Muscle layer of duodenum (tissue), 2 donors: ENCODE measurements around the gene GTPBP2.

Experiments used
- H3K27ac ChIP-seq: one replicate; pipeline ENCODE4 v1.7.0; 2013; ENCODE audit warnings: mild to moderate bottlenecking, low read length
- H3K27me3 ChIP-seq: one replicate; pipeline ENCODE4 v1.7.0; 2013; ENCODE audit warnings: low read depth, mild to moderate bottlenecking, control low read depth, low read length
- H3K36me3 ChIP-seq, 2 donors: one replicate each; pipeline ENCODE4 v1.7.0; 2013; ENCODE audit warnings: low read length in 2 of 2, control low read depth in 1 of 2, mild to moderate bottlenecking in 1 of 2; ENCODE audit not compliant: insufficient read depth in 2 of 2, control insufficient read depth in 1 of 2
- H3K4me1 ChIP-seq, 2 donors: one replicate each; pipeline ENCODE4 v1.7.0; 2013; ENCODE audit warnings: low read length in 2 of 2, mild to moderate bottlenecking in 2 of 2, control low read depth in 1 of 2, moderate library complexity in 1 of 2; ENCODE audit not compliant: insufficient read depth in 2 of 2, control insufficient read depth in 1 of 2
- H3K4me3 ChIP-seq, 2 donors: one replicate each; pipeline ENCODE4 v1.7.0; 2013; ENCODE audit warnings: low read length in 2 of 2, low read depth in 1 of 2, mild to moderate bottlenecking in 1 of 2
- H3K9me3 ChIP-seq, 2 donors: one replicate each; pipeline ENCODE4 v1.7.0; 2013; ENCODE audit warnings: low read length in 2 of 2, control low read depth in 1 of 2, mild to moderate bottlenecking in 1 of 2; ENCODE audit not compliant: control insufficient read depth in 1 of 2
- donor health status: healthy.

Gene GTPBP2

DNA sequence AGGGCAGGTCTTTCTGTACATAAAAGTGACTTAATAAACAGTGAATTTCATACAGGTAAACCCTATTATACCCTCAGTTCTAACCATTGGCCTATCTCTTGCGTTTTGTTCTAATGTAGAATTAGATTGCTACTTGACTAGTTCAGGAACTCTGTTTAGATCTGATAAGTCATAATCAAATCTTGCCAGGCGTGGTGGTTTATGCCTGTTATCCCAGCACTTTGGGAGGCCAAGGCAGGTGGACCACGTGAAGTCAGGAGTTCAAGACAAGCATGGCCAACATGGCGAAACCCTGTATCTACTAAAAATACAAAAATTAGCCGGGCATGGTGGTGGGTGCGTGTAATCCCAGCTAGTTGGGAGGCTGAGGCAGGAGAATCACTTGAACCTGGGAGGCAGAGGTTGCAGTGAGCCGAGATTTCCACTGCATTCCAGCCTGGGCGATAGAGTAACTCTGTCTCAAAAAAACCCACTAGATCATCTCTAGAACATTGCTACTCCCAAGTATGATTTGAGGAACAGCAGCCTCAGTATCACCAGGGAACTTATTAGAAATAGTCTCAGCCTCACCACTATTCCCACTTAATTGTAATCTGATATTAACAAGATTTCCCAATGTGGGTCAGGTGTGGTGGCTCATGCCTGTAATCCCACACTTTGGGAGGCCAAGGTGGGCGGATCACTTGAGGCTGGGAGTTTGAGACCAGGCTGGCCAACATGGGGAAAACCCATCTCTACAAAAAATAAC, 12.2 kb downstream of the GTPBP2 start:
- Histone ChIP-seq H3K9me3 (no peaks in the 10 kb centered on the region), H3K4me3 (no peak overlapping the region), H3K27ac (no peak overlapping the region), H3K36me3 (peaks cover 33 to 35% of the 10 kb centered on the region in 2 donors), H3K4me1 (no peaks in the 10 kb centered on the region), H3K27me3 (no peaks in the 10 kb centered on the region)

DNA sequence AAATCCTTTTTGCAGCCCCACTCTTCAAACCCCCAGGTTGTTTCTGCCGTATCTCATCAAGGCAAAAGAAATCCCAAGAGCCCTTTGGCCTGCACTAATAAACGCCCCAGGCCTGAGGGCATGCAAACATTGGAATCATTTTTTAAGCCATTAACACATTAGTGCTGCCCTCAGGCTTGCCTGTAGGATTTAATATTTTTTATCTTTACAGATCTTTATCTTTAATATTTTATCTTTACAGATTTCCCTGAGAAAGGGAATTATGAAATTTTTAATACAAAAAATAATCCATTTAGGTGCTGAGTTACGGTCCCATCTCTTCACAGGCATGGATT, 14.7 kb downstream of the GTPBP2 start:
- H3K9me3 ChIP-seq, result no peaks in the 10 kb centered on the region
- no peak overlapping the region for H3K27ac ChIP-seq
- no peaks in the 10 kb centered on the region for H3K27me3 ChIP-seq
- H3K4me1 ChIP-seq, result no peaks in the 10 kb centered on the region
- no peak overlapping the region for H3K4me3 ChIP-seq
- H3K36me3 ChIP-seq, result peaks cover 23 to 30% of the 10 kb centered on the region in 2 donors

DNA sequence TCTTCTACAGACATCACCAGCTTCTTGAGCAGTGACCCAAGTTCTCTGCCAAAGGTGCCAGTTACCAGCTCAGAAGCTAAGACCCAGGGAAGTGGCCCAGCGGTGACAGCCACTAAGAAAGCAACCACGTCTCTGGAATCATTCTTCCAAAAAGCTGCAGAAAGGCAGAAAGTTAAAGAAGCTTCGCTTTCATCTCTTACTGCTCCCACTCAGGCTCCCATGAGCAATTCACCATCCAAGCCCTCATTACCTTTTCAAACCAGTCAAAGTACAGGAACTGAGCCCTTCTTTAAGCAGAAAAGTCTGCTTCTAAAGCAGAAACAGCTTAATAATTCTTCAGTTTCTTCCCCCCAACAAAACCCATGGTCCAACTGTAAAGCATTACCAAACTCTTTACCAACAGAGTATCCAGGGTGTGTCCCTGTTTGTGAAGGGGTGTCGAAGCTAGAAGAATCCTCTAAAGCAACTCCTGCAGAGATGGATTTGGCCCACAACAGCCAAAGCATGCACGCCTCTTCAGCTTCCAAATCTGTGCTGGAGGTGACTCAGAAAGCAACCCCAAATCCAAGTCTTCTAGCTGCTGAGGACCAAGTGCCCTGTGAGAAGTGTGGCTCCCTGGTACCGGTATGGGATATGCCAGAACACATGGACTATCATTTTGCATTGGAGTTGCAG, 15.2 kb downstream of the GTPBP2 start:
- no peaks in the 10 kb centered on the region for H3K9me3 ChIP-seq
- H3K4me1 ChIP-seq, result no peaks in the 10 kb centered on the region
- no peak overlapping the region for H3K27ac ChIP-seq
- no peak overlapping the region for H3K4me3 ChIP-seq
- H3K36me3 ChIP-seq, result peaks cover 22 to 33% of the 10 kb centered on the region in 2 donors
- no peaks in the 10 kb centered on the region for H3K27me3 ChIP-seq

DNA sequence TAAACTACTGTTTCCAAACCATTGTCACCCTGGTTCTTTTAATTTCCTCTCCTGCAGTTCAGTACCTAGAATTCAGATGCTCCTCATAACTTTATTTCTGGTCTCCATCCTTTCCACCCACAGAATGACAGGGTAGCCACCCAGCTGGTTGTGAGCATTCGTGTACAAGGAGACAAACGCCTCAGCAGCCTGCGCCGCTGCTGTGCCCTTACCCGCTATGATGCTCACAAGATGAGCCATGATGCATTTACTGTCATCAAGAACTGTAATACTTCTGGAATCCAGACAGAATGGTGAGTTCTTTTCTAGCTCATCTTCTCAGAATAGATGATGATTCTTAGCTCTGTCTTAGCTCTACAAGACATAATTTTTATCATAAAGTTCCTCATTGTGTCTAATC, 18.6 kb downstream of the GTPBP2 start:
- H3K27ac ChIP-seq, result no peak overlapping the region
- H3K27me3 ChIP-seq, result no peaks in the 10 kb centered on the region
- peaks cover 26 to 33% of the 10 kb centered on the region in 2 donors for H3K36me3 ChIP-seq
- no peaks in the 10 kb centered on the region for H3K4me1 ChIP-seq
- H3K4me3 ChIP-seq, result no peak overlapping the region
- no peaks in the 10 kb centered on the region for H3K9me3 ChIP-seq

- H3K36me3 ChIP-seq, result peaks cover 35 to 37% of the 10 kb centered on the region in 2 donors
- no peaks in the 10 kb centered on the region for H3K4me1 ChIP-seq
- no peaks in the 10 kb centered on the region for H3K27me3 ChIP-seq
- H3K4me3 ChIP-seq, result no peak overlapping the region
- H3K27ac ChIP-seq, result no peak overlapping the region
- H3K9me3 ChIP-seq, result no peaks in the 10 kb centered on the region
These were observed 19.7 kb downstream of the GTPBP2 start for GRCh38 chr6:43609402-43609801.

- Histone ChIP-seq H3K4me1 (no peaks in the 10 kb centered on the region), H3K4me3 (no peak overlapping the region), H3K27ac (no peak overlapping the region), H3K36me3 (peaks cover 35 to 37% of the 10 kb centered on the region in 2 donors), H3K9me3 (no peaks in the 10 kb centered on the region), H3K27me3 (no peaks in the 10 kb centered on the region)
These were observed 20.3 kb downstream of the GTPBP2 start for GRCh38 chr6:43608807-43609206.

DNA sequence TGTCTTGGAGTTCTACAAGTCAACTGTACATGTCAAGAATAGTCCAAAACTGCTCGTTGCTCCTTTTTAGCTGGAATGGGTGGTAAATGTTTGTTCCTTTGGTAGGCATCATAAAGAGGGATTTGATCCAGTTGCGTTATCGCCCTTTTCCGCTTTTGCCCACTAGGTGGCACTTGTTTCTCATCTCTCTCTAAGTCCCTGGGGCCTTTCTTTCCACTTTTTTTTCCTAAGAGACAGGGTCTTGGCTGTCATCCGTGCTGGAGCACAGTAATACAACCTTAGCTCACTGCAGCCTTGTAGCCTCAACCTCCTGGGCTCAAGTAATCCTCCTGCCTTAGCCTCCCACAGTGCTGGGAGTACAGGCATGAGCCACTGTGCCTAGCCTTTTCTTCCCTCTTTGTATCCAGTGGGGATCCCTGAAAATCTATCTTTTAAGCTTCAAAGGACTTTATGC, 20.7 kb downstream of the GTPBP2 start:
- no peaks in the 10 kb centered on the region for H3K27me3 ChIP-seq
- H3K9me3 ChIP-seq, result no peaks in the 10 kb centered on the region
- no peak overlapping the region for H3K27ac ChIP-seq
- H3K4me1 ChIP-seq, result no peaks in the 10 kb centered on the region
- no peak overlapping the region for H3K4me3 ChIP-seq
- peaks cover 36 to 37% of the 10 kb centered on the region in 2 donors for H3K36me3 ChIP-seq

GRCh38 chr6:43606019-43606418, 23.0 kb downstream of the GTPBP2 start:
- Histone ChIP-seq H3K36me3 (peaks cover 36 to 37% of the 10 kb centered on the region in 2 donors), H3K27me3 (no peaks in the 10 kb centered on the region), H3K9me3 (no peaks in the 10 kb centered on the region), H3K4me1 (no peaks in the 10 kb centered on the region), H3K27ac (no peak overlapping the region), H3K4me3 (no peak overlapping the region)

GRCh38 chr6:43604174-43604573, 24.9 kb downstream of the GTPBP2 start:
- Histone ChIP-seq H3K4me1 (no peaks in the 10 kb centered on the region), H3K9me3 (no peaks in the 10 kb centered on the region), H3K27me3 (no peaks in the 10 kb centered on the region), H3K27ac (no peak overlapping the region), H3K4me3 (no peak overlapping the region), H3K36me3 (peaks cover 26 to 29% of the 10 kb centered on the region in 2 donors)

DNA sequence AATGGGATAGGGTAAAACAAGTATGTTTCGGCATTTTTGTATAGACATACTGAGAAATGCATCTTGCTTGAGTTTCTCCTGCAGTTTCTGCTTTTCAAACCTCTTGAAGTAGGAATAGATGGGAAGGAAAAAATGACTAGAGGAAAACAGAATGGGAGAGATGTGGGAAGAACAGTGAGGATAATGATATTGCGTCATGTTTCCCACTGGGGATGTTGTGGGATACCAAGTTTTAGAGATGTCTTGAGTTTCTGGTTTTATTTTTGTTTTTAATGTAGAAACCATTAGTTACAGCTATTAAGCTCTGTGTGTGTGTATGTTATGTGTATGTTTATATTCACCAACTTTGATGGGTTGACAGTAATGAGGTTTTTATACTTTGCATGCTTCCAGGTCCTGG, 28.5 kb downstream of the GTPBP2 start:
- no peaks in the 10 kb centered on the region for H3K4me1 ChIP-seq
- H3K4me3 ChIP-seq, result no peak overlapping the region
- no peaks in the 10 kb centered on the region for H3K27me3 ChIP-seq
- no peak overlapping the region for H3K27ac ChIP-seq
- H3K9me3 ChIP-seq, result no peaks in the 10 kb centered on the region
- H3K36me3 ChIP-seq, result peaks cover 29 to 37% of the 10 kb centered on the region in 2 donors

DNA sequence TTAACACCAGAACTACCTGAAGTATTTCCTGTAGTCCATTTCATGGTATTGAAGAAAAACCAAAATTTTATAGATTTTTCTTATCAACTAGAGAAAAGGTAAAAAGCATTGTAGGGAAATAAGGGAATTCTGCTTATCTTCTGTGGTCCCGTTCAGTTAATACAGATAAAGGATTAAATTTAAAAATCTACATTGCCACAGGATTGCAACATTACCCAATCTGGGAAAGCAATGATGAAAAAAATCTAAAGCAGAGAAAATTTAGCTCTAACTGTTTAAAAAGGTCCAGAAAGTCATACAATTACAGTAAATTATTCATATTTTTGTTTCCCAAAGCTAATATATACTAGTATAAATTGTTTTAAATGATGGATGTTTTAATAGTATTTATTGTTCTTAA, 35.1 kb downstream of the GTPBP2 start:
- peaks cover 4 to 23% of the 10 kb centered on the region in 2 donors for H3K36me3 ChIP-seq
- H3K4me3 ChIP-seq, result no peak overlapping the region
- H3K4me1 ChIP-seq, result no peaks in the 10 kb centered on the region
- H3K9me3 ChIP-seq, result no peaks in the 10 kb centered on the region
- no peak overlapping the region for H3K27ac ChIP-seq
- H3K27me3 ChIP-seq, result no peaks in the 10 kb centered on the region
